Measurements from ENCODE around the gene ACTG2.
"Not testable (repeated sequence)": the region's sequence is repeated elsewhere in the genome, so short reads cannot be mapped to it uniquely, and the experiment has no call there.

Gene ACTG2

DNA sequence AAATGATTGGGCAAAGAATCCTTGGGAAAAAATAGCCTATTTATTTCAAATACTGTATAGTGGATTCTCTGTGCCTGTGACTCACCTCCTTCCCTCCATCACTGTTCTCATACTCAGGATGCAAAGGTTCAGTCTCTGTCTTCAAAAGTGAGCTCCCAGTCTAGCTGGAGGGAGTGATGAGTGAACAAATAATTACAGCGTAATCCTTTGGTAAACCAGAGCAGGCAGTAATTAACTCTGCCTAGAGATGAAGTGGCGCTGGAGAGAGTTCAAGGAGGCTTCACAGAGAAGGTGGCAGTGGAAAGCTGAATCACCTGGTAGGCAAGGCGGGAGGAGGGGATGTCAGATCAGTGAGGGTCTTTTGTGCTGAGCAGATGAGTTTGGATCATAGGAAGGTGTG, 40.4 kb downstream of the ACTG2 start:
- TF ChIP-seq, protein P1, sequence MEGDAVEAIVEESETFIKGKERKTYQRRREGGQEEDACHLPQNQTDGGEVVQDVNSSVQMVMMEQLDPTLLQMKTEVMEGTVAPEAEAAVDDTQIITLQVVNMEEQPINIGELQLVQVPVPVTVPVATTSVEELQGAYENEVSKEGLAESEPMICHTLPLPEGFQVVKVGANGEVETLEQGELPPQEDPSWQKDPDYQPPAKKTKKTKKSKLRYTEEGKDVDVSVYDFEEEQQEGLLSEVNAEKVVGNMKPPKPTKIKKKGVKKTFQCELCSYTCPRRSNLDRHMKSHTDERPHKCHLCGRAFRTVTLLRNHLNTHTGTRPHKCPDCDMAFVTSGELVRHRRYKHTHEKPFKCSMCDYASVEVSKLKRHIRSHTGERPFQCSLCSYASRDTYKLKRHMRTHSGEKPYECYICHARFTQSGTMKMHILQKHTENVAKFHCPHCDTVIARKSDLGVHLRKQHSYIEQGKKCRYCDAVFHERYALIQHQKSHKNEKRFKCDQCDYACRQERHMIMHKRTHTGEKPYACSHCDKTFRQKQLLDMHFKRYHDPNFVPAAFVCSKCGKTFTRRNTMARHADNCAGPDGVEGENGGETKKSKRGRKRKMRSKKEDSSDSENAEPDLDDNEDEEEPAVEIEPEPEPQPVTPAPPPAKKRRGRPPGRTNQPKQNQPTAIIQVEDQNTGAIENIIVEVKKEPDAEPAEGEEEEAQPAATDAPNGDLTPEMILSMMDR (IDR thresholded peaks at IDR 0.05; ENCODE audit: low read depth, low read length, missing control alignments) = no peak
- H3K4me3 ChIP-seq (replicated peaks; ENCODE audit: low read depth, low read length) = no peak overlapping the region
- DNase-seq (ENCODE audit: extremely low read depth, low read depth) = no peak

DNA sequence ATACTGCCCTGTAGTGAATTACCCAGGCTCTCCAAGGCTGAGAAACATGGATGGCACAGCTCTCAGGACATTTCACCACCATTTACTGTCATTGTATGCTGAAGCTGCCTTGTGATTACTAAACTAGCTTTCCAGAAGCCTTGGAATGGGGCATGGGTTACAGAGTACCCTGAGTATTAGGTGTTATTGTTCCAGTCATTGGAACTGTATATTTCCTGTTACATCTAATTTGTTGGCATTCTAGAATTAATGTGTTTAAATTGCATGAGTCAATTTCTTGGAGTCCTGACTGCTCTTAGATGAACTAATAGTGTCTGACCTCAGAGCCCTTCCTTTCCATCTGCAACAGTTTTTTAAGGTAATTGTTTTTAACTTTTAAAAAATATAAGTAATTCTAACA, 42.8 kb downstream of the ACTG2 start:
- no peak overlapping the region for H3K4me3 ChIP-seq (replicated peaks; ENCODE audit: low read depth, low read length)
- TF ChIP-seq, protein P1 (IDR thresholded peaks at IDR 0.05; ENCODE audit: low read depth, low read length, missing control alignments) = no peak
- no peak for DNase-seq (ENCODE audit: extremely low read depth, low read depth)

DNA sequence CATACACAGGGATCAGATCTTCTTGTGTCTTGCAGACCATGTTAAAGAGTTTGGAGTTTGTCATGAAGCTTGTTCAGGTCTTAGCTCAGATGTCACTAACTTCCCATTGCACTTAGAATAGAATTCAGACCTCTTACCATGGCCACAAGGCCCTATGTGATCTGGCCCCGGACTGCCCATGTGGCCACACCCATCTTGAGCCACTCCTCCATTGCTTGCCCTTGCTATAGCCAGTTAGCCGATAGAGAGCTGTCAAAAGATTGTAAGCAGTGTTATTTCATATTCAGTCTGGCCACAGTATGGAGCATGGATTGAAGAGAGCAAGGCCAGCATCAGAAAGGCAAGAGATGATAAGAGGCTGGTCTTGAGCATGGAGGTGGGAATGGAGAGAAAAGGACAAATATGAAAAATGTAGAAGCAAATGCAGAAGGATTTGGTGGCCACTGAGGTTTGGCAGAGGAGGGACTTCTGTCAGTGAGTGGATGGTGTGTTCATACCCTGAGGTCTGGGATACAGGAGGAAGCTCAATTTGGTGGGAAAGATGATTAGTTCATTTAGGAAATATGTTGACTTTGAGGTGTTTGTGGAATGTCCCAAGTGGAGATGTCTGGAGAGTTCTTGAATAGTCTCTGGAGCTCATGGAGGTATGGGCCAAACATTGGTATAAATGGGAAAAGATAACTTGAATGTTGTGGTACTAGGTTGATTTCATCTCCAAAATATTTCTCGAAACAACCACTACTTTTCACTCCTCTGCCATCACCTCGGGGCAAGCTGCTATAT, 44.5 kb downstream of the ACTG2 start:
- no peak for DNase-seq (ENCODE audit: extremely low read depth, low read depth)
- H3K4me3 ChIP-seq (replicated peaks; ENCODE audit: low read depth, low read length) = no peak overlapping the region
- TF ChIP-seq, protein P1 (IDR thresholded peaks at IDR 0.05; ENCODE audit: low read depth, low read length, missing control alignments) = no peak

DNA sequence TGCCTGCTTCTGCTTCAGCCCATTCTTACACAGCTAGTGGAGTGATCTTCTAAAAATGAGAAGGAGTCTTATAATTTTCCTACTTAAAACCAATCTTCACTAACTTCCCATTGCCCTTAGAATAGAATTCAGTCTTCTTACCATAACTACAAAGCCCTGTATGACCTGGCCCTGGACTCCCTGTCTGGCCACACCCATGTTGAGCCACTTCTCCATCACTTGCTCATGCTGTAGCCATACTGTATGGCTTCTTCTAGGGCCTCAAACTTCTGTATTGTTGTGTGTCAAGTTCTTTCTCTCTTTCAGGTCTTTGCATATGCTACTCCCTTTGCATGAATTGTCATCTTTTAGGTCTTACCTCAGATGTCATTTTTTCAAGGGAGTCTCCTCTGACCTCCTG, 45.1 kb downstream of the ACTG2 start:
- no peak overlapping the region for H3K4me3 ChIP-seq (replicated peaks; ENCODE audit: low read depth, low read length)
- DNase-seq (ENCODE audit: extremely low read depth, low read depth) = no peak
- TF ChIP-seq, protein P1 (IDR thresholded peaks at IDR 0.05; ENCODE audit: low read depth, low read length, missing control alignments) = no peak

DNA sequence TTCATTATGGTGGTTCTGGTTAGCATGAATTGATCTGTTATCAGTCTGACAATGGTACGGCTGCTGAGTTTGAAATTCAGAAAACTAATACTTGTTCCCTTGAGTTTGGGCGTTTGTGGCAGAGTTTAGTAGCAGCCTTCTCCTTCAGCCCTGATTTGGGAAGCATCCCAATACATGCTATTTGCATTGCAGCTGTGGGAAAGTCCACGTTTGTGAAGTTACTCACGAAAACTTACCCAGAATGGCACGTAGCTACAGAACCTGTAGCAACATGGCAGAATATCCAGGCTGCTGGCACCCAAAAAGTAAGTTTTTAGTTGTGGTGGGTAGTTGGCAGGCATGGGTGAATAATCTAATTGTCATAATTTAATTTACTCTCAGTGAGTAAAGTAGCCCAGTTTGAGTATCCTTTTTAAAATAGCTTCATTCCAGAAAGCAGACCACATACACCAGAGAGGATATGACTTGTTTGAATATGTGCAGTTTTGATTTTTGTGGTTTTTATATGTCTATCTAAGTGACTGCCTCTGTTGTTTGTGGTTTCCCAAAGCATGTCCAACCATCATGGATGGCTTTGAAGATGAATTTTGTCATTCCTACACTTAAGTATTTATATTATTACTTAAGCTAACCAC, 46.0 kb downstream of the ACTG2 start:
- TF ChIP-seq, protein P1 (IDR thresholded peaks at IDR 0.05; ENCODE audit: low read depth, low read length, missing control alignments) = no peak
- H3K4me3 ChIP-seq (replicated peaks; ENCODE audit: low read depth, low read length) = no peak overlapping the region
- DNase-seq (ENCODE audit: extremely low read depth, low read depth) = no peak

DNA sequence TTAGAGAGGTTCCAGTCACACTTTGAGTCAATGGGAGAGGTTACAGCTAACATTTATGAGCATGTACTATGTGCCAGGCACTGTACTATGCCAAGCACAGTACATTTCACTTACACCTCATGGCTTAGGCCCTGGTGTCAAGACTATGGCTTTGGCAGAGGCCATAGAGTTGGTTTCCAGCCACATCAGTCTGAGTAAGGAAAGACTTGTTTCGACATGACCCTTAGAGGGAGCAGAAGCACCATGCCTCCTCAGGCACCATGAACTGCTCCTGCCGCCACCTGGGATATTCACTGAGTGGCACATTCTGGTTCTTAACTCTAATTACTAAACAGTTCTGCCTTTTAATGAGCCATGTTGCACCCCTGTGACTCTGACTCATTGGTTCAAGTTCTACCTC, 46.6 kb downstream of the ACTG2 start:
- no peak for DNase-seq (ENCODE audit: extremely low read depth, low read depth)
- TF ChIP-seq, protein P1 (IDR thresholded peaks at IDR 0.05; ENCODE audit: low read depth, low read length, missing control alignments) = no peak
- no peak overlapping the region for H3K4me3 ChIP-seq (replicated peaks; ENCODE audit: low read depth, low read length)

DNA sequence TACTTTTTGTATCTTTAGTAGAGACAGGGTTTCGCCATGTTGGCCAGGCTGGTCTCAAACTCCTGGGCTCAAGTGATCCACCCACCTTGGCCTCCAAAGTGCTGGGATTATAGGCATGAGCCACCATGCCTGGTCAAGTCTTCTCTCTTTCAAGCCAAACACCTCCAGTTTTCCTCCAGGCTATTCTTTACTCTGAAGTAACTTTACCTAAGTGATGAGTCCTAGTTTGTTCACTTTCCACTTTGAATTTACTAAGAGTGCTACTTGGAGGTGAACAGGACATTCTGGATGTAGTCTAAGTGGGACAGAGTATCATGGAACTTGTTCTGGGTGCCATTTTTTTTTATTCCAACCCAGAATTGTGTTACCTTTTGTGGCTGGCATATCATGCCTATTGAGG, 47.3 kb downstream of the ACTG2 start:
- not testable (repeated sequence) for DNase-seq (ENCODE audit: extremely low read depth, low read depth); H3K4me3 ChIP-seq (replicated peaks; ENCODE audit: low read depth, low read length)
